ENCODE measurements around the gene OR4D11. TPM values are rescaled to one million over a fixed set of nuclear protein-coding genes. Genes with fewer than 3 reads are reported as not detected.
"Not testable (repeated sequence)": the region's sequence is repeated elsewhere in the genome, so short reads cannot be mapped to it uniquely, and the experiment has no call there.

The OR4D11 gene
- total RNA-seq, 1 experiment from 2014 or later, result not detected

GRCh38 chr11:59545179-59546020 is 42.0 kb downstream of the OR4D11 start:
- in situ Hi-C loops (cut with HindIII; ENCODE audit: low sequenced_read_pairs), result no loop called here
- peak; percentile 40 for DNase-seq (ENCODE audit: low spot score)

- DNase-seq (ENCODE audit: low spot score); in situ Hi-C loops (cut with HindIII; ENCODE audit: low sequenced_read_pairs): not testable (repeated sequence)
These were observed 44.4 kb downstream of the OR4D11 start for GRCh38 chr11:59547605-59548308.

- in situ Hi-C loops (cut with HindIII; ENCODE audit: low sequenced_read_pairs), result no loop called here
- DNase-seq (ENCODE audit: low spot score), result no peak
These were observed 44.9 kb downstream of the OR4D11 start for GRCh38 chr11:59548309-59548656.

- in situ Hi-C loops (cut with HindIII; ENCODE audit: low sequenced_read_pairs), result no loop called here
These were observed 47.0 kb downstream of the OR4D11 start for GRCh38 chr11:59550368-59550841.

GRCh38 chr11:59550842-59551658 is 47.7 kb downstream of the OR4D11 start:
- in situ Hi-C loops (cut with HindIII; ENCODE audit: low sequenced_read_pairs), result no loop called here

More at GRCh38 chr11:59550368-59550841, 47.0 kb downstream of the OR4D11 start:
- DNase-seq (ENCODE audit: low spot score), result peak; percentile 92

GRCh38 chr11:59551659-59552521 is 48.5 kb downstream of the OR4D11 start:
- in situ Hi-C loops (cut with HindIII; ENCODE audit: low sequenced_read_pairs), result no loop called here
- DNase-seq (ENCODE audit: low spot score), result peak; percentile 72

More at GRCh38 chr11:59550842-59551658, 47.7 kb downstream of the OR4D11 start:
- peak; percentile 85 for DNase-seq (ENCODE audit: low spot score)

- in situ Hi-C loops (cut with HindIII; ENCODE audit: low sequenced_read_pairs), result no loop called here
- DNase-seq (ENCODE audit: low spot score), result no peak
These were observed 49.5 kb downstream of the OR4D11 start for GRCh38 chr11:59552844-59553243.

- no peak for DNase-seq (ENCODE audit: low spot score)
- in situ Hi-C loops (cut with HindIII; ENCODE audit: low sequenced_read_pairs), result no loop called here
These were observed 49.9 kb downstream of the OR4D11 start for GRCh38 chr11:59553323-59553722.

Other genes with a start within 250 kb of the OR4D11 start
- not detected in 2 replicates for gene OR5AN1, start 144.7 kb upstream of the OR4D11 start, total RNA-seq (2014; rRNA removed; shearing (Covaris generic))
- not detected in 2 replicates for gene OR5A2, start 77.2 kb upstream of the OR4D11 start, total RNA-seq (2014; rRNA removed; shearing (Covaris generic))
- not detected in 2 replicates for gene OR5A1, start 67.1 kb upstream of the OR4D11 start, total RNA-seq (2014; rRNA removed; shearing (Covaris generic))
- not detected in 2 replicates for gene OR4D6, start 46.6 kb upstream of the OR4D11 start, total RNA-seq (2014; rRNA removed; shearing (Covaris generic))
- not detected in 2 replicates for gene OR4D10, start 30.3 kb upstream of the OR4D11 start, total RNA-seq (2014; rRNA removed; shearing (Covaris generic))
- not detected in 2 replicates for gene OR4D9, start 8.0 kb downstream of the OR4D11 start, total RNA-seq (2014; rRNA removed; shearing (Covaris generic))
- 66.3 and 74.1 TPM in 2 replicates for gene OSBP, start 112.2 kb downstream of the OR4D11 start, total RNA-seq (2014; rRNA removed; shearing (Covaris generic))
- 11.7 and 23.1 TPM in 2 replicates for gene PATL1, start 165.5 kb downstream of the OR4D11 start, total RNA-seq (2014; rRNA removed; shearing (Covaris generic))
- not detected in 2 replicates for gene OR10V1, start 210.3 kb downstream of the OR4D11 start, total RNA-seq (2014; rRNA removed; shearing (Covaris generic))